Prostate gland (tissue), 2 donors: ENCODE measurements around the gene ORAI3. TPM values are rescaled to one million over a fixed set of nuclear protein-coding genes. Genes with fewer than 3 reads are reported as not detected.

Experiments
- DNase-seq: peaks from one replicate; pipeline ENCODE4 v3.0.0-alpha.2; 2019; ENCODE audit warnings: low spot score
- H3K27ac ChIP-seq, 2 donors: fragments of 200-600 bp; sonication (generic); 2 replicates each; pipeline ENCODE4 v1.5.1; 2017 to 2019
- H3K27me3 ChIP-seq: fragments of 200-600 bp; sonication (generic); replicated peaks from 2 replicates; pipeline ENCODE4 v1.5.1; 2019; ENCODE audit not compliant: insufficient read depth
- H3K36me3 ChIP-seq, 2 donors: fragments of 200-600 bp; sonication (generic); 1 replicate in 1 of 2; 2 replicates in 1 of 2; pipeline versions ENCODE4 v1.5.1 to v1.8.1; 2017 to 2019
- H3K4me1 ChIP-seq: fragments of 200-600 bp; sonication (generic); replicated peaks from 2 replicates; pipeline ENCODE4 v1.5.1; 2019
- H3K4me3 ChIP-seq, 2 donors: fragments of 200-600 bp; sonication (generic); 2 replicates each; pipeline ENCODE4 v1.5.1; 2017 to 2019
- H3K9me3 ChIP-seq: fragments of 200-600 bp; sonication (generic); 2 replicates; pipeline ENCODE4 v1.5.1; 2017
- CTCF ChIP-seq, 4 experiments: fragments of 200-600 bp in 2 of 4; fragments of 450-650 bp in 2 of 4; sonication (generic) in 2 of 4; IDR thresholded peaks; 1 replicate in 3 of 4; 2 replicates in 1 of 4; pipeline ENCODE4 v1.5.1; 2016 to 2019; ENCODE audit warnings: antibody characterized with exemption in 4 of 4, mild to moderate bottlenecking in 2 of 4, moderate library complexity in 2 of 4
- POLR2A ChIP-seq: fragments of 450-650 bp; IDR thresholded peaks from one replicate; pipeline ENCODE4 v1.6.1; 2016; ENCODE audit warnings: antibody characterized with exemption, mild to moderate bottlenecking
- POLR2AphosphoS5 ChIP-seq: sonication (generic); formaldehyde crosslinking; IDR thresholded peaks from one replicate; pipeline ENCODE4 v1.6.1; 2017; ENCODE audit warnings: antibody characterized with exemption
- WGBS: methylation state at CpG from one replicate; pipeline ENCODE4 v1.1.5; 2018; 5-methylcytosine and 5-hydroxymethylcytosine counted together
- intact Hi-C: fragments of 100-400 bp; cut with DNase I; formaldehyde crosslinking; loops from one replicate; pipeline ENCODE4 v1.14.2; 2022
- total RNA-seq, 2 donors: library from RNA; depleted of rRNA; stranded (reverse); fragments of >200 nt; gene quantifications; one replicate each; pipeline ENCODE4 v1.1.0, GENCODE V29; 2016

ORAI3 gene
- total RNA-seq, 2 donors from 2014 or later = 74.6 to 114 TPM

- H3K36me3 ChIP-seq = no peaks in the 10 kb centered on the region
- H3K4me1 ChIP-seq = peaks cover 26% of the 10 kb centered on the region
- H3K9me3 ChIP-seq = no peaks in the 10 kb centered on the region
- H3K4me3 ChIP-seq = no peak overlapping the region
- 84% methylated on average over 8 of the region's 8 CpGs for WGBS
- intact Hi-C loops = loop anchor here (10.0 kb wide), 1 partner anchor 760 kb away; a partner anchor contains a TSS
- no peak for TF ChIP-seq POLR2A
- no peak for TF ChIP-seq POLR2AphosphoS5
- no peaks in the 10 kb centered on the region for H3K27me3 ChIP-seq
- H3K27ac ChIP-seq = no peak overlapping the region
- DNase-seq = no peak
Observed at GRCh38 chr16:30954993-30955392, 6.1 kb downstream of the ORAI3 start.

DNA sequence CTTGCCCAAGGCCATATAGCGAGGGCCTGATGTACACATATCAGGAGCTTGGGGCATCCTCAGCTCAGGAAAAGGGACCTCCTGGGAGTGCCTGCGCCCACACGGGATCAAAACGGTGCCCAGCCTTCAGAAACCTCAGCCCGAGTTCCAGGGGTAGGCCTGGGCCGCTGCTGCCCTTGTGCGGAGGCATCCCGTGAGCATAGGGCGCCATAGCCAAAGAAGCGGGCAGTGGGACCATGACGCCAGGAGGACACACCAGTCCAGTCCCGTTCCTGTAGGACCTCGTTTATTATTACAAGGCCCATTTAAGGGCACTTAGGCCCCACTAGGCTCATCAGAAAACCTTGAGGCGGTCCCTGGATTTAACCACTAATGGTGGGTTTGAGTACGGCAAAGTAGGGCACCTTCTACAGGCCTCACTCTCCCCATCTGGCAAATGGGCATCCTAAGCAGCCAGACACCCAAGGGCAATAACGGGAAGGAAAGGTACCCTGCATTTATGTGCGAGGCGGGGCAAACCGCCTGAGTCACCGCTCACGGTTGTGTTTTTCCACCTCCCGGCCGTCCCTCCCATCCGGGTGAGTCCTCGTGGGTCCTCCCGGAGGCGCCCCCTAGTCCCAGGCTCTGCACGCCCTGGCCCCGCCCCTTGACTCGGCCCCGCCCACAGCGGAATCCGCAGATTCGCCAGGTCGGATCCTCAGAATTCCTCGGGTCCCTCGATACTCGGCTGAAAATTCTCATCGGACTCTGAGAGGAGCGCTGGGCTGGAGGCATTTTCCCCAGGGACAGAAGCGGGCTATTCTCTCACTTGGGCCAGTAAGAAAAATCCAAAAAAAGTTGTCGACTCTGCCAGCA, 8.0 kb downstream of the ORAI3 start:
- 26% methylated on average over 42 of the region's 42 CpGs for WGBS
- Histone ChIP-seq H3K4me1 (peaks cover 11% of the 10 kb centered on the region), H3K27me3 (no peaks in the 10 kb centered on the region), H3K36me3 (peaks cover 10 to 14% of the 10 kb centered on the region in 2 donors), H3K9me3 (no peaks in the 10 kb centered on the region), H3K27ac (peak overlapping the region; percentile 94 to 97), H3K4me3 (peak overlapping the region; percentile 79 to 86)
- DNase-seq = peak; percentile 50
- intact Hi-C loops = loop anchor here (10.0 kb wide), 1 partner anchor 758 kb away; a partner anchor contains a TSS
- TF ChIP-seq CTCF (IDR thresholded peaks at IDR 0.05) (peak in 1 of 4 experiments; percentile 4), POLR2AphosphoS5 (no peak)

- WGBS = 0% methylated on average over 69 of the region's 85 CpGs
- H3K27ac ChIP-seq = peak within 1 kb of the TSS; percentile 94 to 97
- intact Hi-C loops = loop anchor here (10.0 kb wide), 1 partner anchor 757 kb away; a partner anchor contains a TSS
- H3K36me3 ChIP-seq = peaks cover 10 to 19% of the 10 kb centered on the region in 2 donors
- H3K9me3 ChIP-seq = no peaks in the 10 kb centered on the region
- peak within 1 kb of the TSS; percentile 79 to 86 for H3K4me3 ChIP-seq
- peaks cover 11% of the 10 kb centered on the region for H3K4me1 ChIP-seq
- no peaks in the 10 kb centered on the region for H3K27me3 ChIP-seq
- peak; percentile 95 for DNase-seq
- TF ChIP-seq POLR2AphosphoS5 = peak; percentile 80
- TF ChIP-seq CTCF (IDR thresholded peaks at IDR 0.05) = peak in 2 of 4 experiments; percentile 4 to 31
- peak; percentile 21 for TF ChIP-seq POLR2A
Observed at GRCh38 chr16:30957456-30958174, 8.7 kb downstream of the ORAI3 start, which contains the start of gene SETD1A. SETD1A (plus strand) TSS chr16:30957754; CDS start chr16:30958732, 978 bp downstream.

- Histone ChIP-seq H3K9me3 (no peaks in the 10 kb centered on the region), H3K4me1 (peaks cover 11% of the 10 kb centered on the region), H3K27ac (peak overlapping the region; percentile 94 to 97), H3K4me3 (peak overlapping the region; percentile 79 to 86), H3K27me3 (no peaks in the 10 kb centered on the region), H3K36me3 (peaks cover 10 to 21% of the 10 kb centered on the region in 2 donors)
- DNase-seq = no peak
- WGBS = 11% methylated on average over 51 of the region's 55 CpGs
- no peak for TF ChIP-seq POLR2AphosphoS5
- no peak for TF ChIP-seq CTCF (IDR thresholded peaks at IDR 0.05)
- no peak for TF ChIP-seq POLR2A
- intact Hi-C loops = loop anchor here (10.0 kb wide), 1 partner anchor 756 kb away; a partner anchor contains a TSS
Observed at GRCh38 chr16:30958175-30959079, 9.6 kb downstream of the ORAI3 start.
